A172 (cell line): ENCODE measurements around the gene GNPDA1. TPM values are rescaled to one million over a fixed set of nuclear protein-coding genes. Genes with fewer than 3 reads are reported as not detected.

Experiments
- DNase-seq: peaks from one replicate; pipeline ENCODE4 v3.0.0-alpha.2; 2015; ENCODE audit warnings: low spot score
- total RNA-seq: library from RNA; depleted of rRNA; stranded (reverse); fragments of >200 nt; shearing (Covaris generic); gene quantifications from 2 replicates; pipeline ENCODE4 v1.2.3, GENCODE V29; 2014; rRNA removed

The GNPDA1 gene
- total RNA-seq, 1 experiment from 2014 or later, result 118 TPM

GRCh38 chr5:141957367-141957996 is 55.3 kb downstream of the GNPDA1 start:
- DNase-seq, result no peak

- no peak for DNase-seq
Observed at GRCh38 chr5:141954194-141954593, 58.6 kb downstream of the GNPDA1 start.

- DNase-seq, result no peak
Observed at GRCh38 chr5:141952020-141952419, 60.8 kb downstream of the GNPDA1 start.

DNA sequence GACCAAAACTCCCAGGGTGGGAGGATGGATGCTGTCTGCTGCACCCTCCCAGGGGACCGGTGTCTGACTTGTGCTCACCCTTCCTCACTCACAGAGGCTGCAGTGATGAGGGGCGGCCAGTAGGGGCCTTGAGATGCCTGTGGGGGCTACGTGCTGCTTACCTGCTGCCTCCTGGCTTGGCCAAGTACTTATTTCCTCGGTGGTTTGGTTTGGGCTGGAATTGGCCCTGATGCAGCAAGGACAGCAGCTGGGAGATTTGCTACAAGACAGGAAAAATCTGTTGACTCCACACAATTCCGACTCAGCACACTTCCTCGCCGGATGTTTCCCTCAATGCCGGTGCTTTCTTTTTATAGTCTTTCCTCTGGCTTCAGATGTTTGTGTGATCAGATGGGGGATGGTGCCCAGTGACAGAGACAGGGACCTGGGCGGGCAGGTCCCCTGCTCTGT is 61.5 kb downstream of the GNPDA1 start:
- DNase-seq, result no peak

Other genes with a start within 250 kb of the GNPDA1 start
- 7.2 and 7.4 TPM in 2 replicates for gene PCDH1, start 134.6 kb downstream of the GNPDA1 start, total RNA-seq
- 18.2 and 37.0 TPM in 2 replicates for gene DELE1, start 89.2 kb downstream of the GNPDA1 start, total RNA-seq
- 0.07 TPM in 1 of 2 replicates, not detected in the other for gene PCDH12, start 54.8 kb downstream of the GNPDA1 start, total RNA-seq
- gene RNF14, start 43.9 kb downstream of the GNPDA1 start, total RNA-seq, result 123 and 139 TPM in 2 replicates
- gene NDFIP1, start 95.8 kb upstream of the GNPDA1 start, total RNA-seq, result 57.3 and 65.7 TPM in 2 replicates